Upper lobe of left lung (tissue), 4 donors: ENCODE data around the gene ATOH7.

Experiments used
- CTCF ChIP-seq, 6 experiments: fragments of 450-650 bp in 4 of 6; fragments of 200-600 bp in 2 of 6; sonication (generic) in 2 of 6; IDR thresholded peaks; one replicate each; pipeline ENCODE4 v1.5.1; 2016 to 2019; ENCODE audit warnings: antibody characterized with exemption in 6 of 6
- POLR2A ChIP-seq, 4 donors: fragments of 450-650 bp; IDR thresholded peaks; one replicate each; pipeline ENCODE4 v1.5.1; 2016 to 2017; ENCODE audit warnings: antibody characterized with exemption in 4 of 4, mild to moderate bottlenecking in 2 of 4

DNA sequence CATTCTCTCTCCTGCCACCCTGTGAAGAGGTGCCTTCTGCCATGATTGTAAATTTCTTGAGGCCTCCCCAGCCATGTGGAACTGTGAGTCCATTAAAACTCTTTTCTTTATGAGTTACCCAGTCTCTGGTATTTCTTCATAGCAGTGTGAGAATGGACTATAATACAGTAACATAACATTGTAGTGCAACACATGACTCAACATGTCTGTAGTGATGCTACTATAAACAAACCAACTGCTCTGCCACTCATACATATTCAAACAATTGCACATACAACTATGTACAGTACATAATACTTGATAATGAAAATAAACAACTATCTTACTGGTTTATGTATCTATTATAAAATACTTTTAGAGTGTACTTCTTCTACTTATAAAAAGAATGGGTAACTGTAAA, 7.1 kb downstream of the ATOH7 start:
- TF ChIP-seq CTCF (IDR thresholded peaks at IDR 0.05) (no peak), POLR2A (IDR thresholded peaks at IDR 0.05) (no peak)
